Heart right ventricle (tissue), 16 donors: ENCODE data around the gene DNER. TPM values are rescaled to one million over a fixed set of nuclear protein-coding genes. Genes with fewer than 3 reads are reported as not detected.
"Not testable (repeated sequence)": the region's sequence is repeated elsewhere in the genome, so short reads cannot be mapped to it uniquely, and the experiment has no call there.

Experiments
- ATAC-seq, 8 donors: fragments of 200-7000 bp; cut with Tn5 transposase; one replicate each; pipeline ENCODE4 v1.9.1; 2020; ENCODE audit warnings: mild to moderate bottlenecking in 8 of 8, moderate library complexity in 8 of 8, moderate number of reproducible peaks in 1 of 8
- DNase-seq, 2 donors: peaks; one replicate each; pipeline ENCODE4 v3.0.0-alpha.2; 2020
- H3K27ac ChIP-seq, 10 donors: fragments of 200-600 bp; sonication (generic) in 2 of 10; one replicate each; pipeline versions ENCODE4 v1.5.0 to v1.8.0; 2020 to 2022; ENCODE audit warnings: mild to moderate bottlenecking in 3 of 10
- H3K27me3 ChIP-seq, 7 donors: fragments of 200-600 bp; one replicate each; pipeline ENCODE4 v1.8.0; 2021 to 2022; ENCODE audit warnings: mild to moderate bottlenecking in 2 of 7
- H3K36me3 ChIP-seq, 9 donors: fragments of 200-600 bp; sonication (generic) in 1 of 9; one replicate each; pipeline versions ENCODE4 v1.5.0 to v1.8.0; 2020 to 2022; ENCODE audit warnings: mild to moderate bottlenecking in 2 of 9
- H3K4me1 ChIP-seq, 9 donors: fragments of 200-600 bp; sonication (generic) in 1 of 9; one replicate each; pipeline versions ENCODE4 v1.5.0 to v1.8.0; 2020 to 2022; ENCODE audit warnings: mild to moderate bottlenecking in 4 of 9
- H3K4me3 ChIP-seq, 10 donors: fragments of 200-600 bp; sonication (generic) in 2 of 10; one replicate each; pipeline versions ENCODE4 v1.5.0 to v1.8.0; 2020 to 2022; ENCODE audit warnings: mild to moderate bottlenecking in 7 of 10, moderate library complexity in 2 of 10
- H3K9me3 ChIP-seq, 11 donors: fragments of 200-600 bp in 10 of 11; sonication (generic) in 2 of 11; one replicate each; pipeline versions ENCODE4 v1.5.0 to v1.8.0; 2013 to 2022; ENCODE audit warnings: mild to moderate bottlenecking in 2 of 11, control low read depth in 1 of 11, moderate library complexity in 1 of 11
- CTCF ChIP-seq, 9 donors: fragments of 200-600 bp; sonication (generic) in 2 of 9; IDR thresholded peaks; one replicate each; pipeline versions ENCODE4 v1.5.0 to v1.8.0; 2021 to 2022; ENCODE audit warnings: antibody characterized with exemption in 9 of 9, mild to moderate bottlenecking in 5 of 9, moderate library complexity in 1 of 9
- WGBS, 2 donors: extraction: QIAGEN DNeasy Blood & Tissue Kit; methylation state at CpG; one replicate each; pipeline ENCODE4 v1.1.7; 2013; ENCODE audit warnings: inconsistent platforms in 1 of 2; 5-methylcytosine and 5-hydroxymethylcytosine counted together
- intact Hi-C, 10 donors: fragments of 100-400 bp; cut with DNase I; formaldehyde crosslinking; loops; one replicate each; pipeline versions ENCODE4 v1.11.1 to v1.14.2; 2022
- polyA plus RNA-seq, 2 donors: library from polyadenylated mRNA; stranded (reverse); fragments of 200-250 nt; gene quantifications; one replicate each; pipeline ENCODE4 v1.2.3, GENCODE V29; 2013
- total RNA-seq, 10 donors: library from RNA; stranded (reverse); fragmentation: NEBNext Ultra II Directional in 3 of 10; extraction: Animal tissue kit (Norgen Biotek cat#: 25700) in 3 of 10; gene quantifications; one replicate each; pipeline versions ENCODE4 v1.2.1 to v1.2.4, GENCODE V29; 2021 to 2023
- donor health status: Arrhythmogenic right ventricular cardiomyopathy.
- donor health status: ischemic (EF 13 %, LVEDD 7.1; RV severe dilation, severe dysfunction).
- donor health status: healthy with polysubstance abuse.
- donor health status: DM: no; HTN: yes; CAD: no.
- donor health status: DM: no; HTN: no; CAD: no.
- donor health status: ischemic (EF 25% LVEDD 6.9; RV normal size, moderate dysfunction).
- donor health status: ischemic (EF 25% LVEDD 5.7; RV mildly dilated, moderate dysfunction).
- donor health status: healthy.
- donor health status: DM: yes; HTN: yes; CAD: no.
- donor health status: Ischemic cardiomyopathy.
- donor health status: ischemic (EF 35%, LVEDD 5.7; RV mildly dilated, moderate dysfunction).
- donor health status: nonischemic (EF 11% LVEDD 7.7; RV severe dilation, severe dysfunction).
- donor health status: DM: yes; HTN: yes; CAD: no.
- donor health status: PGD.
- donor health status: ischemic (EF 29% LVEDD 5.4; RV normal size, mild dysfunction).
- donor health status: nonischemic (EF 23%, LVEDD 6.1; RV moderate dilation, normal function).

Gene DNER
- total and polyA plus RNA-seq, 12 donors: 0.13 to 1.8 (median 0.69) TPM; not detected in 2

- TF ChIP-seq CTCF (IDR thresholded peaks at IDR 0.05): no peak
- H3K9me3 ChIP-seq: peaks cover 0 to 3% (median 0%) of the 10 kb centered on the region in 11 donors
- no peaks in the 10 kb centered on the region for H3K36me3 ChIP-seq
- no peaks in the 10 kb centered on the region for H3K4me1 ChIP-seq
- DNase-seq (no peak), ATAC-seq (no peak)
- H3K27me3 ChIP-seq: peaks cover 0 to 7% (median 0%) of the 10 kb centered on the region in 7 donors
- 81 to 86% methylated on average over 6 of the region's 6 CpGs for WGBS, 2 donors
- no peak overlapping the region for H3K4me3 ChIP-seq
- H3K27ac ChIP-seq: no peak overlapping the region
- intact Hi-C loops: no loop called here
These were observed 35.4 kb upstream of the DNER start for GRCh38 chr2:229749779-229750178.

GRCh38 chr2:229748950-229749349 lies 34.6 kb upstream of the DNER start:
- DNase-seq (no peak), ATAC-seq (no peak)
- H3K27me3 ChIP-seq: peaks cover 0 to 13% (median 0%) of the 10 kb centered on the region in 7 donors
- H3K4me1 ChIP-seq: no peaks in the 10 kb centered on the region
- 81 to 89% methylated on average over 3 of the region's 3 CpGs for WGBS, 2 donors
- H3K27ac ChIP-seq: no peak overlapping the region
- H3K4me3 ChIP-seq: no peak overlapping the region
- H3K36me3 ChIP-seq: no peaks in the 10 kb centered on the region
- intact Hi-C loops: no loop called here
- no peak for TF ChIP-seq CTCF (IDR thresholded peaks at IDR 0.05)
- peaks cover 0 to 3% (median 0%) of the 10 kb centered on the region in 11 donors for H3K9me3 ChIP-seq

DNA sequence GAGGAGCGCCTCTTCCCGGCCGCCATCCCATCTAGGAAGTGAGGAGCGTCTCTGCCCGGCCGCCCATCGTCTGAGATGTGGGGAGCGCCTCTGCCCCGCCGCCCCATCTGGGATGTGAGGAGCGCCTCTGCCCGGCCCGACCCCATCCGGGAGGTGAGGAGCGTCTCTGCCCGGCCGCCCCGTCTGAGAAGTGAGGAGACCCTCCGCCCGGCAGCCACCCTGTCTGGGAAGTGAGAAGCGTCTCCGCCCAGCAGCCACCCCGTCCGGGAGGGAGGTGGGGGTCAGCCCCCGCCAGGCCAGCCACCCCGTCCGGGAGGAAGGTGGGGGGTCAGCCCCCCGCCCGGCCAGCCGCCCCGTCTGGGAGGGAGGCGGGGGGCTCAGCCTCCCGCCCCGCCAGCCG lies 28.3 kb upstream of the DNER start:
- 97 to 99% methylated on average over 12 to 32 of the region's 35 CpGs for WGBS, 2 donors

GRCh38 chr2:229740279-229740678 lies 25.9 kb upstream of the DNER start:
- WGBS, 2 donors: 82% methylated on average over 4 of the region's 4 CpGs
- Histone ChIP-seq H3K36me3 (no peaks in the 10 kb centered on the region), H3K4me3 (no peak overlapping the region), H3K27me3 (peaks cover 0 to 10% (median 0%) of the 10 kb centered on the region in 7 donors), H3K4me1 (no peaks in the 10 kb centered on the region), H3K9me3 (peaks cover 0 to 33% (median 21%) of the 10 kb centered on the region in 11 donors), H3K27ac (no peak overlapping the region)
- ATAC-seq (no peak), DNase-seq (no peak)
- intact Hi-C loops: no loop called here
- TF ChIP-seq CTCF (IDR thresholded peaks at IDR 0.05): no peak

More for the DNA sequence above, 28.3 kb upstream of the DNER start:
- ATAC-seq, H3K4me1 ChIP-seq, intact Hi-C loops, H3K4me3 ChIP-seq, H3K36me3 ChIP-seq, H3K27ac ChIP-seq, DNase-seq: not testable (repeated sequence)
- H3K27me3 ChIP-seq: peaks cover 0 to 13% (median 0%) of the 10 kb centered on the region in 7 donors
- peaks cover 0 to 22% (median 16%) of the 10 kb centered on the region in 11 donors for H3K9me3 ChIP-seq

- Histone ChIP-seq H3K4me1 (no peaks in the 10 kb centered on the region), H3K9me3 (peaks cover 0 to 33% (median 21%) of the 10 kb centered on the region in 11 donors), H3K4me3 (no peak overlapping the region), H3K27me3 (no peaks in the 10 kb centered on the region), H3K27ac (no peak overlapping the region), H3K36me3 (no peaks in the 10 kb centered on the region)
- 81 to 88% methylated on average over 3 of the region's 3 CpGs for WGBS, 2 donors
- no peak for DNase-seq
- no peak for TF ChIP-seq CTCF (IDR thresholded peaks at IDR 0.05)
- intact Hi-C loops: no loop called here
- ATAC-seq: no peak
These were observed 23.8 kb upstream of the DNER start for GRCh38 chr2:229738024-229738625.
